Left ventricle myocardium inferior (tissue), 1 donor: ENCODE data around the gene ULBP1. TPM values are rescaled to one million over a fixed set of nuclear protein-coding genes. Genes with fewer than 3 reads are reported as not detected.
"Not testable (repeated sequence)": the region's sequence is repeated elsewhere in the genome, so short reads cannot be mapped to it uniquely, and the experiment has no call there.

ENCODE experiments used
- DNase-seq: peaks from one replicate; pipeline ENCODE4 v3.0.0-alpha.2; 2020
- H3K27ac ChIP-seq: fragments of 200-600 bp; replicated peaks from 2 replicates; pipeline ENCODE4 v1.8.0; 2021
- H3K27me3 ChIP-seq: fragments of 200-600 bp; 2 replicates; pipeline ENCODE4 v1.8.0; 2021; ENCODE audit warnings: low read depth
- H3K36me3 ChIP-seq: fragments of 200-600 bp; 2 replicates; pipeline ENCODE4 v1.8.0; 2021
- H3K4me1 ChIP-seq: fragments of 200-600 bp; 2 replicates; pipeline ENCODE4 v1.8.0; 2021
- H3K4me3 ChIP-seq: fragments of 200-600 bp; 2 replicates; pipeline ENCODE4 v1.8.0; 2021; ENCODE audit warnings: mild to moderate bottlenecking, moderate library complexity
- H3K9me3 ChIP-seq: fragments of 200-600 bp; replicated peaks from 2 replicates; pipeline ENCODE4 v1.8.0; 2021
- intact Hi-C: fragments of 100-400 bp; cut with micrococcal nuclease; formaldehyde crosslinking; loops from one replicate; pipeline ENCODE4 v1.11.0; 2022
- total RNA-seq: library from RNA; stranded (reverse); fragmentation: NEBNext Ultra II Directional; extraction: Animal tissue kit (Norgen Biotek cat#: 25700); gene quantifications from one replicate; pipeline ENCODE4 v1.2.1, GENCODE V29; 2021
- TF ChIP-seq, protein P1 (sequence below): fragments of 200-600 bp; IDR thresholded peaks from 2 replicates; pipeline ENCODE4 v1.8.0; 2021; ENCODE audit warnings: antibody characterized with exemption, mild to moderate bottlenecking, borderline replicate concordance
- donor health status: DM: no; HTN: yes; CAD: no; lungs with severe emphysema.

The ULBP1 gene
- total RNA-seq, 1 donor from 2014 or later = 0.38 TPM

DNA sequence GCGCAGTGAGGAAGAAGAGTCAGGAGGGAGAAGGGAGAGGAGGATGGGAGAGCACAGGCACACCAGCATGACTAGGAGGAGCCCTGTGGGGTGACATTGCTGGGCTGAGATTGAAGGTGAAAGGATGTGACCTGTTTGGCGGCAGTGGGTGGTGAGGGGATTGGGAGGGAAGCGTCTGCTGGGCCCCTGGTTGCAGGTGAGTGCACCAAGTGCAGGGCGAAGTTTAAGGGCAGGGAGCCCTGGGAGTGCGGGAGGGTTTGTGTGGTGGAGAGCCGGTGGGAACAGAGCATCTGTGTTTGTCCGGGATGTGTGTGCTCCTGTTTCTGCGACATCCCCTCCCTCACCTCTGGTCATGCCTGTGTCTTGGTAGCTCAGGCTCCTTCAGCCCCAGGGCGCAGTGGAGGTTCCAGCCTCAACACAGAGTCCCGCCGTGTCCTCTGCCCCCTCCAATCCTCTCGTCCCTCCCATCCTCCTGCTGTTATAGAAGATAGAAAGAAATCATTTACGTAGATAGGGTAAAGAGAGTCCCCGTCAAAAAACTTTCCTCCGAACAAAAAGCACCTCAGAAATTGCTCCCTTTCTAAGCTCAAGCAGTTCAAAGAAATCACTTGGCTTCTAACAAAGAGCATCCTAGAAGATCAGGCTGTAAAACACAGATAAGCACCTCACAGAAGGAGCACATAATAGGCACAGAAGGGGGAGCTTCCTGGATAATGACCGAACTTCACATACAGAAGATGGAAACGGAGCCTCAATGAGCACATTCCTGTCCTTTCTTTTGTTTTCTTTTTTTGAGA, 25.0 kb downstream of the ULBP1 start:
- Histone ChIP-seq H3K9me3 (peaks cover 22% of the 10 kb centered on the region), H3K27ac (no peak overlapping the region), H3K27me3 (peaks cover 95% of the 10 kb centered on the region), H3K4me3 (no peak overlapping the region), H3K36me3 (no peaks in the 10 kb centered on the region), H3K4me1 (peaks cover 19% of the 10 kb centered on the region)
- intact Hi-C loops = no loop called here
- TF ChIP-seq, protein P1, sequence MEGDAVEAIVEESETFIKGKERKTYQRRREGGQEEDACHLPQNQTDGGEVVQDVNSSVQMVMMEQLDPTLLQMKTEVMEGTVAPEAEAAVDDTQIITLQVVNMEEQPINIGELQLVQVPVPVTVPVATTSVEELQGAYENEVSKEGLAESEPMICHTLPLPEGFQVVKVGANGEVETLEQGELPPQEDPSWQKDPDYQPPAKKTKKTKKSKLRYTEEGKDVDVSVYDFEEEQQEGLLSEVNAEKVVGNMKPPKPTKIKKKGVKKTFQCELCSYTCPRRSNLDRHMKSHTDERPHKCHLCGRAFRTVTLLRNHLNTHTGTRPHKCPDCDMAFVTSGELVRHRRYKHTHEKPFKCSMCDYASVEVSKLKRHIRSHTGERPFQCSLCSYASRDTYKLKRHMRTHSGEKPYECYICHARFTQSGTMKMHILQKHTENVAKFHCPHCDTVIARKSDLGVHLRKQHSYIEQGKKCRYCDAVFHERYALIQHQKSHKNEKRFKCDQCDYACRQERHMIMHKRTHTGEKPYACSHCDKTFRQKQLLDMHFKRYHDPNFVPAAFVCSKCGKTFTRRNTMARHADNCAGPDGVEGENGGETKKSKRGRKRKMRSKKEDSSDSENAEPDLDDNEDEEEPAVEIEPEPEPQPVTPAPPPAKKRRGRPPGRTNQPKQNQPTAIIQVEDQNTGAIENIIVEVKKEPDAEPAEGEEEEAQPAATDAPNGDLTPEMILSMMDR = no peak
- DNase-seq = no peak

DNA sequence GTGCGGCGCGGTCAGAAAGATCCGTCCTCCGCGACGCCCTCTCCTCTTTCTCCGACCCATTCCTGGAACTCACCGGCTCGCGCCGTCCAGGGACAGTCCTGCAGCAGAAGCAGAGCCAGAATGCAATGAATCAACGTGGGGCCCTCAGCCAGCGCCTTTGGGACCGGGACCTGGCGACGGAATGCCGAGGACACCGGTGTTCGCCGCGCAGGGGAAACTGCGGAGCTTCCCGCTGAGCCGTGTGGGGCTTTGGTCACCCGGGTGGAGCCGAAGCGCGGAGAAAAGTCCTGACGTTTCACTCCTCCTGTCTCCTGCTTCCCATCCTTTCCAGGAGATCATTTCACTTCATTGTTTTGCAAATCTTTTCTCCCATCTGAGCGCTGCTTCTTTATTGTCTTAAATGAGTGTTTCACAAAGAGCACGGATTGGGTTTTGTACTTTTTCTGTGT, 26.5 kb downstream of the ULBP1 start:
- peaks cover 22% of the 10 kb centered on the region for H3K9me3 ChIP-seq
- no peaks in the 10 kb centered on the region for H3K36me3 ChIP-seq
- peaks cover 100% of the 10 kb centered on the region for H3K27me3 ChIP-seq
- peaks cover 19% of the 10 kb centered on the region for H3K4me1 ChIP-seq
- intact Hi-C loops = no loop called here
- DNase-seq = no peak
- H3K27ac ChIP-seq = no peak overlapping the region
- TF ChIP-seq, protein P1 = no peak
- H3K4me3 ChIP-seq = peak overlapping the region; percentile 51

DNA sequence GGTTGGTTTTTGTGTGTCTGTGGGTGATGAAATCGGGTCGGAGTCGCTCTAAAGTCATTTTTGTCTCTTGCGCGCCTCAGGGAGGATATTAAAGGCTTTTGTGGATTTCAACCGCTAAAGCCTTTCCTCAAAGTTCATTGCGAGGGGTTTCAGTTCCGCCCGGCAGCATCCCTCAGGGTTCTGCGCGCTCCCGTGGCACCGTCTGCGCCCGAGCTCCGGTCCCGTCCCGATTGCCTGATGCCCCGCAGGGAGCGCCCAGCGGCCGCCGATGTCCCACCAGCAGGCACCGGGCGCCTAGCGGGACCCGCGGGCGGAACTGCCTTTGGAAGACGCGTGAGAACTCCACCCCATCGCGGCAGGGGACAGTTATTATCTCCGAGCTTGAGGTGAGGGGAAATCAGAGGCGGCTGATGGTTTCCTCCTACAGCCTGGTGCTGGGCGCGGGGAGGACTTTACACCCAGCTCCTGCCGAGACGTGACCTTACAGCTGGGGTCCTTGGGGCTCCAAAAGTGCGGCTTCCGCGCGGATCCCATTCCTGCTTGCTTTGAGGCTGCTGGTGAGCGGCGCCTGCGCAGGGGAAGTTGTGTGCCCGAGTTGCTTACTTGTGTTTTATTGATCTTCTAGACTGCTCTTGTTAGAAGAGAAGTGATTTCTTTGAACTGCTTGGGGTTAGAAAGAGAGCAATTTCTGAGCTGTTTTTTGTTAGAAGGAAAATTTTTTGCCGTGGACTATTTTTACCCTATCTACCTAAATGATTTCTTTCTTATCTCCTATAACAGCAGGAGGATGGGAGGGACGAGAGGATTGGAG, 27.1 kb downstream of the ULBP1 start:
- intact Hi-C loops = no loop called here
- TF ChIP-seq, protein P1 = no peak

DNA sequence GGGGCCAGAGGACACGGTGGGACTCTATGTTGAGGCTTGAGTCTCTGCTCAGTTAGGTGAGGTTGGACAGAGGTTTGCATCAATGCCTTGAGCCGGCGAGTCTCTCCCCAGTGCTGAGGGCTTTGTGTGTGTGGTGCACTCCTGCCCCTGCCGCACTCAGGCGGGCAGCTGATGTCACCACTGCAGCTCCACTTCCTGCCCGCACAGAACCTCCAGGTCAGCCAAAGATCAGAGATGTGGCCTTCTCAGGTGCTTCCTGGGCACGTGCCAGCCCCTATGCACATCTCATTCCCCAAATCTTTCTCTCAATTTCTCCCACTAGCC, 27.7 kb downstream of the ULBP1 start:
- Histone ChIP-seq H3K27me3 (peaks cover 100% of the 10 kb centered on the region), H3K9me3 (peaks cover 22% of the 10 kb centered on the region), H3K4me1 (peaks cover 19% of the 10 kb centered on the region)
- H3K27ac ChIP-seq, H3K4me3 ChIP-seq, DNase-seq, H3K36me3 ChIP-seq, intact Hi-C loops: not testable (repeated sequence)

More for the DNA sequence above, 27.1 kb downstream of the ULBP1 start:
- no peak overlapping the region for H3K27ac ChIP-seq
- peak overlapping the region; percentile 51 for H3K4me3 ChIP-seq
- peaks cover 22% of the 10 kb centered on the region for H3K9me3 ChIP-seq
- peaks cover 100% of the 10 kb centered on the region for H3K27me3 ChIP-seq
- no peak for DNase-seq
- peaks cover 19% of the 10 kb centered on the region for H3K4me1 ChIP-seq
- no peaks in the 10 kb centered on the region for H3K36me3 ChIP-seq

DNA sequence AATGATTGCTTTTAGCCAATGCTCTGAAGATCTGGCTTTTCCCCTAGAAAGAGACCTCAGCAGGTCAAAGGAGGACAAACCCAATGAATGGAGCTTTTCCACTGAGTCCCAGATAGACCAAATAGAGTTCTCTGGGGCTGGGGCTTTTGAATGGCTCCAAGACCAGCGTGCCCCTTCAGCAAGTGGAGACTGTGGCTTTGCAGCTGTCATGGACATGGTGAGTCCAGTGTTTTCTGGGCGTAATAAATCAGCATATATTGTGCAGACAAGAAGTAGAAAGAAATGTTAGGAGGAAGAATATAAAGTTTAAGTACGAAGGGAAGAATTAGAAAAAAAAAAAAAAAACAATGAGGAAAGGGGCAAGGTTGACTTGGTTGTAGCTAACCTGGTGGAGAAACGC, 28.1 kb downstream of the ULBP1 start:
- no peak overlapping the region for H3K4me3 ChIP-seq
- TF ChIP-seq, protein P1 = no peak
- H3K27ac ChIP-seq = no peak overlapping the region
- H3K36me3 ChIP-seq = no peaks in the 10 kb centered on the region
- H3K27me3 ChIP-seq = peaks cover 100% of the 10 kb centered on the region
- intact Hi-C loops = no loop called here
- peaks cover 22% of the 10 kb centered on the region for H3K9me3 ChIP-seq
- no peak for DNase-seq
- H3K4me1 ChIP-seq = peaks cover 19% of the 10 kb centered on the region
